H9 (cell line): ENCODE results near the gene EML4. TPM values are rescaled to one million over a fixed set of nuclear protein-coding genes. Genes with fewer than 3 reads are reported as not detected.

Experiments used
- DNase-seq: peaks from one replicate; pipeline ENCODE4 v3.0.0-alpha.2; 2017
- H2AFZ ChIP-seq: one replicate; pipeline ENCODE4 v1.6.1; 2013; ENCODE audit warnings: mild to moderate bottlenecking, low read length, control low read depth, moderate library complexity
- H2AK5ac ChIP-seq: 2 replicates; pipeline ENCODE4 v1.6.1; 2013; ENCODE audit warnings: low read length, control low read depth, mixed read lengths; ENCODE audit not compliant: insufficient read length
- H2BK120ac ChIP-seq: one replicate; pipeline ENCODE4 v1.6.1; 2013; ENCODE audit warnings: low read depth, mild to moderate bottlenecking, low read length, control low read depth, inconsistent platforms; ENCODE audit not compliant: poor library complexity, severe bottlenecking
- H2BK12ac ChIP-seq: 2 replicates; pipeline ENCODE4 v1.6.1; 2013; ENCODE audit warnings: low read length, control low read depth, mixed read lengths, low read depth; ENCODE audit not compliant: insufficient read length
- H2BK15ac ChIP-seq: 2 replicates; pipeline ENCODE4 v1.6.1; 2013; ENCODE audit warnings: low read depth, low read length, control low read depth
- H2BK20ac ChIP-seq: one replicate; pipeline ENCODE4 v1.6.1; 2013; ENCODE audit warnings: low read depth, mild to moderate bottlenecking, low read length, control low read depth, inconsistent platforms; ENCODE audit not compliant: poor library complexity, severe bottlenecking
- H2BK5ac ChIP-seq: 2 replicates; pipeline ENCODE4 v1.6.1; 2013; ENCODE audit warnings: low read length, control low read depth, mixed read lengths; ENCODE audit not compliant: insufficient read length
- H3K14ac ChIP-seq: 2 replicates; pipeline ENCODE4 v1.6.1; 2013; ENCODE audit warnings: low read length, control low read depth; ENCODE audit not compliant: insufficient read depth
- H3K18ac ChIP-seq: 2 replicates; pipeline ENCODE4 v1.6.1; 2013; ENCODE audit warnings: low read depth, mild to moderate bottlenecking, mixed read lengths, low read length, control low read depth; ENCODE audit not compliant: insufficient read length
- H3K23ac ChIP-seq: 2 replicates; pipeline ENCODE4 v1.6.1; 2013; ENCODE audit warnings: low read length, control low read depth, mixed read lengths, low read depth; ENCODE audit not compliant: insufficient read length
- H3K23me2 ChIP-seq: 2 replicates; pipeline ENCODE4 v1.6.1; 2013; ENCODE audit warnings: low read depth, mild to moderate bottlenecking, mixed read lengths, low read length, control low read depth; ENCODE audit not compliant: insufficient read length, poor library complexity, severe bottlenecking
- H3K27ac ChIP-seq: 2 replicates; pipeline ENCODE4 v1.5.1; 2013; ENCODE audit warnings: low read length, control low read depth, mixed read lengths, low read depth; ENCODE audit not compliant: insufficient read length
- H3K27me3 ChIP-seq: 2 replicates; pipeline ENCODE4 v1.6.1; 2013; ENCODE audit warnings: low read length, control low read depth, inconsistent platforms; ENCODE audit not compliant: insufficient read depth
- H3K4ac ChIP-seq: 2 replicates; pipeline ENCODE4 v1.6.1; 2013; ENCODE audit warnings: low read depth, mild to moderate bottlenecking, control low read depth, inconsistent platforms, low read length, moderate library complexity
- H3K4me1 ChIP-seq: 2 replicates; pipeline ENCODE4 v1.6.1; 2013; ENCODE audit warnings: low read length, control low read depth, inconsistent platforms; ENCODE audit not compliant: insufficient read depth
- H3K4me2 ChIP-seq: 2 replicates; pipeline ENCODE4 v1.6.1; 2013; ENCODE audit warnings: low read length, control low read depth, mixed read lengths; ENCODE audit not compliant: insufficient read length, insufficient read depth
- H3K56ac ChIP-seq: 2 replicates; pipeline ENCODE4 v1.6.1; 2013; ENCODE audit warnings: low read depth, mild to moderate bottlenecking, mixed read lengths, low read length, control low read depth; ENCODE audit not compliant: insufficient read length
- H3K79me1 ChIP-seq: 2 replicates; pipeline ENCODE4 v1.6.1; 2013; ENCODE audit warnings: low read depth, mild to moderate bottlenecking, moderate library complexity, low read length, control low read depth, inconsistent platforms; ENCODE audit not compliant: insufficient read depth, poor library complexity, severe bottlenecking
- H3K79me2 ChIP-seq: 2 replicates; pipeline ENCODE4 v1.6.1; 2013; ENCODE audit warnings: low read length, control low read depth, inconsistent platforms; ENCODE audit not compliant: insufficient read depth
- H3K9ac ChIP-seq: 2 replicates; pipeline ENCODE4 v1.6.1; 2013; ENCODE audit warnings: low read length, control low read depth, mixed read lengths; ENCODE audit not compliant: insufficient read length; ENCODE audit errors: extremely low read depth
- H3K9me3 ChIP-seq: one replicate; pipeline ENCODE4 v1.6.1; 2013; ENCODE audit warnings: low read depth, low read length, inconsistent platforms; ENCODE audit not compliant: control insufficient read depth
- H3T11ph ChIP-seq: one replicate; pipeline ENCODE4 v1.6.1; 2013; ENCODE audit warnings: mild to moderate bottlenecking, low read length, control low read depth, inconsistent platforms
- H4K20me1 ChIP-seq: one replicate; pipeline ENCODE4 v1.6.1; 2013; ENCODE audit not compliant: control insufficient read depth, insufficient read length, insufficient read depth
- H4K5ac ChIP-seq: 2 replicates; pipeline ENCODE4 v1.6.1; 2013; ENCODE audit warnings: low read depth, mild to moderate bottlenecking, mixed read lengths, low read length, control low read depth; ENCODE audit not compliant: insufficient read length
- H4K8ac ChIP-seq: replicated peaks from 2 replicates; pipeline ENCODE4 v1.6.1; 2013; ENCODE audit warnings: low read length, control low read depth, mixed read lengths, low read depth; ENCODE audit not compliant: insufficient read length
- H4K91ac ChIP-seq: 2 replicates; pipeline ENCODE4 v1.6.1; 2013; ENCODE audit warnings: low read depth, mild to moderate bottlenecking, moderate library complexity, mixed read lengths, low read length, control low read depth; ENCODE audit not compliant: insufficient read length
- H3K27ac Mint-ChIP-seq, 3 experiments: 2 replicates in 2 of 3; 3 replicates in 1 of 3; pipeline ENCODE4 v1.8.0; 2020 to 2021; ENCODE audit warnings: mixed read lengths in 3 of 3, mild to moderate bottlenecking in 1 of 3, moderate library complexity in 1 of 3
- H3K27me3 Mint-ChIP-seq: 2 replicates; pipeline ENCODE4 v1.8.0; 2021; ENCODE audit warnings: low read depth, mild to moderate bottlenecking, moderate library complexity, mixed read lengths
- H3K36me3 Mint-ChIP-seq, 3 experiments: 2 replicates in 2 of 3; 3 replicates in 1 of 3; pipeline ENCODE4 v1.8.0; 2020 to 2021; ENCODE audit warnings: low read depth in 3 of 3, mixed read lengths in 3 of 3; ENCODE audit not compliant: insufficient read depth in 1 of 3
- H3K4me1 Mint-ChIP-seq, 2 experiments: 2 replicates each; pipeline ENCODE4 v1.8.0; 2020; ENCODE audit warnings: mixed read lengths in 2 of 2
- H3K4me3 Mint-ChIP-seq, 2 experiments: 2 replicates in 1 of 2; 3 replicates in 1 of 2; pipeline ENCODE4 v1.8.0; 2020 to 2021; ENCODE audit warnings: mild to moderate bottlenecking in 2 of 2, mixed read lengths in 2 of 2, moderate library complexity in 1 of 2
- H3K9me3 Mint-ChIP-seq, 2 experiments: 2 replicates in 1 of 2; 3 replicates in 1 of 2; pipeline ENCODE4 v1.8.0; 2020; ENCODE audit warnings: mild to moderate bottlenecking in 2 of 2, mixed read lengths in 2 of 2, moderate library complexity in 1 of 2
- WGBS: extraction: QIAGEN DNeasy Blood & Tissue Kit; methylation state at CpG from one replicate; pipeline ENCODE4 v1.1.7; 2013; ENCODE audit warnings: missing lambda C conversion rate, low lambda C conversion rate, mixed read lengths; ENCODE audit not compliant: insufficient read length; ENCODE audit errors: extremely low coverage; 5-methylcytosine and 5-hydroxymethylcytosine counted together
- total RNA-seq: library from RNA; stranded (reverse); gene quantifications from 2 replicates; pipeline ENCODE4 v1.2.1, GENCODE V29; 2021
- TF ChIP-seq, protein P1 (sequence below): fragments of 200-600 bp; sonication (generic); conservative IDR thresholded peaks from 3 replicates; pipeline ENCODE4 v1.8.0; 2021; ENCODE audit warnings: antibody characterized with exemption, mild to moderate bottlenecking

The EML4 gene
- total RNA-seq, 1 experiment from 2014 or later = 68.6 TPM

DNA sequence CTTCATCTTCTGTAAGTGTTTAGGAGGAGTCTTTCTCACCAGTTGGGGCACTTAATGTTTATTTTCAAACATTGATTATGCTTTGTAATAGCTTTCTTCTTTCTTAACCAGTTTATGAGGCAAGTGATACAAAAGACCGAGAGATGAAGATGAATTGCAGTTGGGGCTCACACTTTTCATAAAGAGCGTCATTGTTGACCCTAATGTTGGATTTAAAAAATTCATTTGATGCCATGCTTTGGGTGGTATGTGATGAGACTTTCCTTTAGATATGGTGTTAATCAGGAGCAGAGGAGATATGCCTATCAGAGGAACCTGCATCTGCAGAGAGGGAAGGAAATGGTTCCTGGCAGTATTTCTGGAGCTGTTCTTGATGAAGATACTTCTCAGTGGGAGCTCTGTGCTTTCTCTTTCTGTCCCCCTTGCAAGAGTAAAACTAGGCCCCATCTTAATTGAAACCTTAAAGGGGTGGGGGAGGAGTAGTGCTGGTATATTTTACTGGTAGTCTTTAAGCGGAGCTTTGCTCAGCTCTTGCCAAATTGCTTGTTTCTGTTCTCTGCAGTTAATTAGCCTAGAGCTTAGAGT is 2.3 kb downstream of the EML4 start:
- Mint-ChIP-seq H3K9me3 (no peaks in the 10 kb centered on the region), H3K4me1 (peaks cover 4 to 13% of the 10 kb centered on the region in 2 experiments), H3K4me3 (no peak overlapping the region), H3K27ac (no peak overlapping the region), H3K27me3 (peaks cover 1% of the 10 kb centered on the region; the same call in 1 of the 2 replicates), H3K36me3 (peaks cover 0 to 6% (median 0%) of the 10 kb centered on the region in 3 experiments; a peak in 1 of 7 replicates)
- peak overlapping the region; percentile 91 for H3K4me2 ChIP-seq
- H2BK20ac ChIP-seq = no peak overlapping the region
- no peak overlapping the region for H3K18ac ChIP-seq
- H3K79me1 ChIP-seq = no peaks in the 10 kb centered on the region
- H3K14ac ChIP-seq = no peak overlapping the region
- no peaks in the 10 kb centered on the region for H3K9me3 ChIP-seq
- H3K4me1 ChIP-seq = no peaks in the 10 kb centered on the region; the same call in 1 of the 2 replicates
- H4K5ac ChIP-seq = no peak overlapping the region
- no CpG with 5 or more reads among the region's 3 CpGs for WGBS
- TF ChIP-seq, protein P1, sequence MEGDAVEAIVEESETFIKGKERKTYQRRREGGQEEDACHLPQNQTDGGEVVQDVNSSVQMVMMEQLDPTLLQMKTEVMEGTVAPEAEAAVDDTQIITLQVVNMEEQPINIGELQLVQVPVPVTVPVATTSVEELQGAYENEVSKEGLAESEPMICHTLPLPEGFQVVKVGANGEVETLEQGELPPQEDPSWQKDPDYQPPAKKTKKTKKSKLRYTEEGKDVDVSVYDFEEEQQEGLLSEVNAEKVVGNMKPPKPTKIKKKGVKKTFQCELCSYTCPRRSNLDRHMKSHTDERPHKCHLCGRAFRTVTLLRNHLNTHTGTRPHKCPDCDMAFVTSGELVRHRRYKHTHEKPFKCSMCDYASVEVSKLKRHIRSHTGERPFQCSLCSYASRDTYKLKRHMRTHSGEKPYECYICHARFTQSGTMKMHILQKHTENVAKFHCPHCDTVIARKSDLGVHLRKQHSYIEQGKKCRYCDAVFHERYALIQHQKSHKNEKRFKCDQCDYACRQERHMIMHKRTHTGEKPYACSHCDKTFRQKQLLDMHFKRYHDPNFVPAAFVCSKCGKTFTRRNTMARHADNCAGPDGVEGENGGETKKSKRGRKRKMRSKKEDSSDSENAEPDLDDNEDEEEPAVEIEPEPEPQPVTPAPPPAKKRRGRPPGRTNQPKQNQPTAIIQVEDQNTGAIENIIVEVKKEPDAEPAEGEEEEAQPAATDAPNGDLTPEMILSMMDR = no peak
- H4K20me1 ChIP-seq = no peaks in the 10 kb centered on the region
- H3K4ac ChIP-seq = no peak overlapping the region
- H2BK12ac ChIP-seq = no peak overlapping the region
- H3K23me2 ChIP-seq = peaks cover 9% of the 10 kb centered on the region
- no peak overlapping the region for H4K91ac ChIP-seq
- H3T11ph ChIP-seq = no peak overlapping the region
- H2BK120ac ChIP-seq = no peak overlapping the region
- H2AFZ ChIP-seq = no peak overlapping the region
- no peak for DNase-seq
- H2BK15ac ChIP-seq = no peak overlapping the region
- no peaks in the 10 kb centered on the region for H3K27me3 ChIP-seq
- H3K79me2 ChIP-seq = peaks cover 21% of the 10 kb centered on the region; the same call in 1 of the 2 replicates
- no peak overlapping the region for H3K27ac ChIP-seq
- H3K9ac ChIP-seq = peak overlapping the region; percentile 33
- H3K23ac ChIP-seq = no peak overlapping the region
- H4K8ac ChIP-seq = no peak overlapping the region
- no peak overlapping the region for H3K56ac ChIP-seq
- H2AK5ac ChIP-seq = no peak overlapping the region
- H2BK5ac ChIP-seq = no peak overlapping the region
